Measurements from ENCODE around the gene HECW1.

- TF ChIP-seq CTCF (IDR thresholded peaks at IDR 0.05), result no peak
- TF ChIP-seq POLR2A (IDR thresholded peaks at IDR 0.05), result no peak
Measured at GRCh38 chr7:43372676-43373355, 260.4 kb downstream of the HECW1 start.

Data from heart left ventricle (tissue), 13 donors.